KOPT-K1 (cell line): Measurements from ENCODE around the gene EGFR.

Source experiments
- H3K27ac ChIP-seq: fragments of 200-600 bp; sonication (generic); 2 replicates; pipeline ENCODE4 v1.5.1; 2016; ENCODE audit warnings: antibody characterized with exemption, mild to moderate bottlenecking, low read depth, low read length; ENCODE audit not compliant: poor library complexity, severe bottlenecking
- H3K36me3 ChIP-seq: fragments of 200-600 bp; sonication (generic); 2 replicates; pipeline ENCODE4 v1.5.1; 2017; ENCODE audit warnings: antibody characterized with exemption, mild to moderate bottlenecking, low read length, moderate library complexity; ENCODE audit not compliant: insufficient read depth
- H3K9me3 ChIP-seq: fragments of 200-600 bp; sonication (generic); 2 replicates; pipeline ENCODE4 v1.5.1; 2017; ENCODE audit warnings: antibody characterized with exemption, low read length, mild to moderate bottlenecking; ENCODE audit not compliant: insufficient read depth, poor library complexity, severe bottlenecking

The EGFR gene

DNA sequence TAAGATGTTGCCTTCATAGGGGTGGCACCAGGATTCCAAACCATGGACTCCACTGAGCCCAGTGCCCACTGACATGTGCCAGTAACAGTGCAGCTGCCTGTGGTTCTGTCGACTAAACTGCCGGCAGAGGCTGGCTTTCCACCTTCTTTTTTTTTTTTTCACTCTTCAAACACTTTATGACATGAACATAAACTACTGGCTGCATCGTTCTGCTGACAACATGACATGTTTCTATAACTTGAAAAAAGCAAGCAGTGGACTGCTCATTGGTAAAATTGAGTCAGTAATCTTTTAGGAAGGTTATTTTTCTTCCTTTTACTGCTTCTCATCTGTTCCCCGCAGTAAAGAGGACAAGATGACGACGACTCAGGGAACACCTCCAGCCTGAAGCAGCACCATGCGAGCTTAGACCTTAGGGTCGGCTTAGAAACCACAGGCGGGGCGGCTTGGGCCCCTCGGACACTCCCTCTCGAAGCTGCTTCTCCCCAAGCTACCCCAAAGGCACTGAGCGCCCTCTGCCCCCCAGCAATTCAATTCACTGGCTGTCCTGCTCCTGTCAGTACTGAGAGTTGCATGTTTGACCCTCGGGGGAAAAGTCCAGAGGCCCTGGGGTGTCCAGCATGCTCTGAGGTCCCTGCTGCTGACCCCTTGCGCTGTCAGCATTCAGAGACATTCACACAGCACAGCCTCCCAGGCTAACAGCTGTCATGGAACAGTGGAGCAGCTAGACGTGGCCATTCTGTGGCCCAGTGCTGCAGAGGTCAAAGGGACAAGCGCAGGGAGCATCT lies 112.5 kb downstream of the EGFR start:
- H3K36me3 ChIP-seq, result no peaks in the 10 kb centered on the region
- H3K27ac ChIP-seq, result no peak overlapping the region
- no peaks in the 10 kb centered on the region for H3K9me3 ChIP-seq

DNA sequence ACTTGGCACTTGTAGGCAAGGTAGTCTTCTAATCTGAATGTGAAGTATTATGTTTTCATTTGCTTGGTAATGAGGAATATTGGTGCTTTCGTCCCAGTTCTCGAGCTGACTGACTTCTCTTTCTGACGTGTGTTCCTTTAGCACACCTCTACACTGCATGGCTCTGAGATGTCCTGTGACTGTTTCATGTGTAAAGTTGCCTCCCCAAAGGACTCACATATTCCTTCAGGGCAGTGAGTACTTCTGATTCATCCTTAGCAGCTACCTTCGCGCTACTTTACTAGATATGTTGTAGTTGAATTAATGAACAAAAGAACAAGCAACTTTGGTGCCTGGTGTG lies 113.7 kb downstream of the EGFR start:
- Histone ChIP-seq H3K36me3 (no peaks in the 10 kb centered on the region), H3K27ac (no peak overlapping the region), H3K9me3 (no peaks in the 10 kb centered on the region)

DNA sequence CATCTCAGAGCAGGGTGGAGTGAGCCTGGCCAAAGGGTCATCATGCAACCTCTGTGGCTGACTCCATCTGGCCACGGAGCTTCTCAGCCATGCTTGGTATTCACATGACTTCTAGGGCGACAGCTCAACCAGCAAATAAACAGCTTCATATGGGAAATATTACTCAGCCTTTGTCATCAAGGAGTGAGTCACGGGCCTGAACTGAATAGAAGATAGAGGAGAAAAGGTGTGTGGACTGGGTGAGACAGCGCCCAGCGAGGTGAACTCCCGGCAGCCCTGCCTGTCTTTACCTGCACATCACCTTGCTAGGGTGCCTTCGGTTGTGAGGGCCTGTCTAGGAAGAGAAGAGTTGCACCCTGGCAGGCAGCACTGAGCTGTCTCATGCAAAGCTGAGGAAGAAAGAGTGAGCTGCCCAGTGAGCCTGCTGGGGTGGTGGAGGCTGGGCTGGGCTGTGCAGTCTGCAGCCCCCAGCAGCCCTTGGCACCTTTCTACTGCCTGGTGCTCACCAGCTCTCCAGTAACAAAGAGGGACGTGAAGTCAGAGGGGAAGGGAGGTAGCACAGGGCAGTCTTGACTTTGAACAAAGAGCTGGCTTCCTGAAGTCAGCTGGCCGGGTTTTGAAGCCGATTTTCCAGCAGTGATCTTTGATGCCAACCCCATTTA lies 114.2 kb downstream of the EGFR start:
- H3K27ac ChIP-seq, result no peak overlapping the region
- no peaks in the 10 kb centered on the region for H3K36me3 ChIP-seq
- no peaks in the 10 kb centered on the region for H3K9me3 ChIP-seq

DNA sequence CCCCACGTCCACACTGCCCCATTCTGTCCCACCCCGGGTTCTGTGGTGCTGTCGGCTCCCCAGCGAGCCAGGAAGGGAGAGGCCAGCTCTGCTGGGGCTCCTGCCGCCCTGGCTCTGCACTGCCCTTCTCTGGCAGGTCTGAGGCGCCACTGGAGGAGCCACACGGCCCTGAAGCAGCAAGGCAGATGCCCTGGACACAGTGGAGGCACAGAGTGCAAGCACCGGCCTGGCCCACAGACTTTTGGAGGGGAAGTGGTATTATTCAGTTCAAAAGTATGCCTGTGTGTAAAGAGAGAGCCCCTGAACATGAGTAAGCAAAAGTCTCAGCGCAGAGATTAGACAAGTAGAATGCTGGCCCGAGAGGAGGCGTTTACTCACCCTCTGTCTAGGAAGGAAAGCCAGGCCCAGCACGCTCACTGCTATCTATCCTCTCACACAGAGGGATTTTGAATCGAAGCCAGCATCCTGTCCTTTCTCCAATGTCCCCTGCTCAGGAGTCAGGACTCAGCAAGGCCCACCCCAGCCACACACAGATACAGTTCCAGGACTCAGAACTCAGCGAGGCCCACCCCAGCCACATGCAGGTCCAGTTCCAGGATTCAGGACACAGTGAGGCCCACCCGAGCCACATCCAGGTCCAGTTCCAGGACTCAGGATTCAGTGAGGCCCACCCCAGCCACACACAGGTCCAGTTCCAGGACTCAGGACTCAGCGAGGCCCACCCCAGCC lies 115.0 kb downstream of the EGFR start:
- no peak overlapping the region for H3K27ac ChIP-seq
- H3K9me3 ChIP-seq, result no peaks in the 10 kb centered on the region
- H3K36me3 ChIP-seq, result no peaks in the 10 kb centered on the region

DNA sequence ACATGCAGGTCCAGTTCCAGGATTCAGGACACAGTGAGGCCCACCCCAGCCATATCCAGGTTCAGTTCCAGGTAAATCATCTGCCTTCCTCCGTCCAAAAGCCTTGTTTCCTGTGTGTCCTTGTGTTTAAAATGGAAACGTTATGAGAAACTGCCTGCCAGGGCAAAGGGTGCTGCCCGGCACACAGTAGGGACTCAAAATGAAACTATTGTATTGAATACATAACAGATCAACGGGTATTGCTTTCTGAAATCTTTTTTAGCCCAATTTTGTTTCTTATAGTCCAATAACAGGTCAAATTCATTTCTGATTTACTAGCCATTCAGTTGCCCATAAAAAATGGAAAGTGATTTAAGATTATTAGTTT lies 115.5 kb downstream of the EGFR start:
- Histone ChIP-seq H3K27ac (no peak overlapping the region), H3K36me3 (no peaks in the 10 kb centered on the region), H3K9me3 (no peaks in the 10 kb centered on the region)

DNA sequence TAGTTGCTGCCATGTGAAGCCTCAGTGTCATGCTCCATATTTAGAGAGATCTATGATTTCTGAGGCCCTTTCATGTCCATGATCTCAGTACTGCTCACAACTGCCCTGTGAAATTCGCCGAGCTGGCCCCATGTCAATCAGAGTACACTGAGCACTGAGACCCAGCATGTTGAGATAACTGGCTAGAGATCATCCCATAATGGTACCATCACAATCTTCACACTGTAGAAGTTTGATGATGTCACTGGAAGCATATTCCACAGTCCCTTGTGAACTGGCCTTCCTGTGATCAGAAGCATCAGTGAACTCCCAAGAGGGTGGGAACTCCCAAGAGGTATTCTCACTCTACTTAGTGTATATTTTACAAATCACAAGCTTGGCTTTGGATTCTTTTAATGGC lies 116.0 kb downstream of the EGFR start:
- Histone ChIP-seq H3K36me3 (no peaks in the 10 kb centered on the region), H3K9me3 (no peaks in the 10 kb centered on the region), H3K27ac (no peak overlapping the region)

DNA sequence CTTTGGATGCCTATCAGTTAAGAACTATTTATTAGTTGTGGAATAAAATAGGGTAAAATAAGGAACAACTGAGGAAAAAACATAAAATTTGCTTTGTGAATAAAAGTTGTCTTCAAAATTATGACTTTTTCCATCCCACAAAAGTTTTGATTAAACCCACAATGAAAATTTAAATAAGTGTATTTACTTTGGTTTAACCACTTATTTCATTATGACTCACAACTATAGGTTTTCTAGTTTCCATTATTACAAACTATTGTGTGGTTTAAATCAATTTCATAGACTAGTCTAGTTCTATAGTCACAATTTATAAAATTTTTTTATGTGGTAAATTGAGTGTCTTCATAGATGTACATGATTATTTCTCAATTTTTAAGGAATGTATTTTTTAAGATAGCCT lies 116.6 kb downstream of the EGFR start:
- Histone ChIP-seq H3K36me3 (no peaks in the 10 kb centered on the region), H3K27ac (no peak overlapping the region), H3K9me3 (no peaks in the 10 kb centered on the region)

DNA sequence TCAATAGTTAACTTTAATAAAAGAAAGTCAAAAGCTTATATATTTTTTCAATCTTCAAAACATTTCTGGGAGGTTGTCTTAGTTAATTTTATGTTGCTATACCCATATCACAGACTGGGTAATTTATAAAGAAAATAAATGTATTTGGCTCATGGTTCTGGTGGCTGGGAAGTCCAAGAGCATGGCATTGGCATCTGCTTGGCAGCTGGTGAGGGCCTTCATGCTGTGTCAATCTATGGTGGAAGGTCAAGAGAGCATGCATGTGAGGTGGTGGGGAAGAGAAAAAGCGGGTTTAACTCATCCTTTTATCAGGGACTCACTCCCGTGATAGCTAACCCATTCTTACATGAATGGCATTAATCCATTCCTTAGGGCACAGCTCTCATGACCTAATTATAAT lies 119.8 kb downstream of the EGFR start:
- no peaks in the 10 kb centered on the region for H3K36me3 ChIP-seq
- H3K9me3 ChIP-seq, result no peaks in the 10 kb centered on the region
- no peak overlapping the region for H3K27ac ChIP-seq

DNA sequence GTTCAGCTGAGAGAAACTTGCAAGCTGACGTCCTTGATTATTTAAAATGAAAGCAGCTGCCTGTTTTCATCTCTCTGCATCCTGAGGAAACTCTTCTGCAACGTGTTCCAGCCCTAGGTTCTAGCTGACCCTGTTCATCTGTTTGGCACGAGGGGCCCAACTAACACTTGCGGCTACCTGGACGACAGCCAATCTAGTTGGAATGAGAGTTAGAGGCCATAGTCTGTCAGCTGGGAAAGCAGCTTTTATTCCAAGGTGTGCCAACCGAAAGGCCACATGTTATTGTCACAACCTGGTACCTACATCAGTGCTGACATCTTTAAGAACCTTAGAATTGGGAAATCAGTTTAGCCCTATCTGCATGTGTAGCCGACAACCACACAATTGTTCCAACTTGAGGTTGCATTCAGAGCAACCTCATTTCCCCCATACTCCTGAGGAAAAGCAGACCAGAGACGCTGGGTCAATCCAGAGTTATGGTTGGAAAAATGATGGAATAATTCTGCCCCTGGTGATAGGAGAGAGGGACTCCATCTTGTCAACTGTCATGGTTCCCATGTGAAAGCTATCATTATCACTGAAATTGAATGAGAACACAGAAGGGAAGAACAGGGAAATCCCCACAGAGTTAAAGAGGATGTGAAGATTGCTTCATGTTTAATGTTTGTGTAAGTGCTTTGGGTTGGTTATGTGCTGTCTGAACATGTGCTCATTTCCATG lies 121.6 kb downstream of the EGFR start:
- no peaks in the 10 kb centered on the region for H3K36me3 ChIP-seq
- no peaks in the 10 kb centered on the region for H3K9me3 ChIP-seq
- no peak overlapping the region for H3K27ac ChIP-seq

DNA sequence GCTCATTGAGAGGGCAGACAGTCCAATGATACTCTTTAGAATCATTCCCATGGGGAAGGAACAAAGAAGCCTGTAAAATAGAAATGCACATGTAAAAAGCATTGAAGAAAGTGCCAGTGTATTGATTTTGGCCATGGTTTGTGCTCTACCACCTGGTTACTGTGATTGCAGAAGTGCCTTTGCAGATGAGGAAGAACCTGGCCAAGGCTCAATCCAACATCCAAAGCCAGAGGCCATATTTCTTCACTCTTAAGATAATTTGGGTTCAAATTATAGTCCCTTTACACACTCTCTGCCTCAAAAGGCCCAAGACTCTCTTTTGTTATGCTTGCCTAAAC lies 122.1 kb downstream of the EGFR start:
- Histone ChIP-seq H3K36me3 (no peaks in the 10 kb centered on the region), H3K9me3 (no peaks in the 10 kb centered on the region), H3K27ac (no peak overlapping the region)

DNA sequence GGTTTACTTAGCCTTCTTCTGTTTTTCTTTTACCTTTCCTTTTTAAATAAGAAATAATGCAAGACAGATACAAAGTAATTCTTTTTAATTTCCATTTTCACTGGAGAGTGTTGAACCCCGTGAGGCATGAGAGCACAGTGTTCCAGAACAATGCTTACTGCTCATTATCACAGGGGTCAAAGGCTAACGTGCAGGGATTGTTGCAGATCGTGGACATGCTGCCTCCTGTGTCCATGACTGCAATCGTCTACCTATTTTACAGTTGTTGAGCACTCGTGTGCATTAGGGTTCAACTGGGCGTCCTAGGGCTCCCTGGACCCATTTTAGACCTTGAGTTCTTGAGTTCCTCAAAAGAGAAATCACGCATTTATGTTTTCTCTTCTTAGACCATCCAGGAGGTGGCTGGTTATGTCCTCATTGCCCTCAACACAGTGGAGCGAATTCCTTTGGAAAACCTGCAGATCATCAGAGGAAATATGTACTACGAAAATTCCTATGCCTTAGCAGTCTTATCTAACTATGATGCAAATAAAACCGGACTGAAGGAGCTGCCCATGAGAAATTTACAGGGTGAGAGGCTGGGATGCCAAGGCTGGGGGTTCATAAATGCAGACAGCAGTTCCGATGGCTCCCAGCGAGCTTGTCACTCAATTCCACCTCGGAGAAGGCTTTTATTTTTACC lies 124.2 kb downstream of the EGFR start:
- no peak overlapping the region for H3K27ac ChIP-seq
- H3K36me3 ChIP-seq, result no peaks in the 10 kb centered on the region
- H3K9me3 ChIP-seq, result no peaks in the 10 kb centered on the region

DNA sequence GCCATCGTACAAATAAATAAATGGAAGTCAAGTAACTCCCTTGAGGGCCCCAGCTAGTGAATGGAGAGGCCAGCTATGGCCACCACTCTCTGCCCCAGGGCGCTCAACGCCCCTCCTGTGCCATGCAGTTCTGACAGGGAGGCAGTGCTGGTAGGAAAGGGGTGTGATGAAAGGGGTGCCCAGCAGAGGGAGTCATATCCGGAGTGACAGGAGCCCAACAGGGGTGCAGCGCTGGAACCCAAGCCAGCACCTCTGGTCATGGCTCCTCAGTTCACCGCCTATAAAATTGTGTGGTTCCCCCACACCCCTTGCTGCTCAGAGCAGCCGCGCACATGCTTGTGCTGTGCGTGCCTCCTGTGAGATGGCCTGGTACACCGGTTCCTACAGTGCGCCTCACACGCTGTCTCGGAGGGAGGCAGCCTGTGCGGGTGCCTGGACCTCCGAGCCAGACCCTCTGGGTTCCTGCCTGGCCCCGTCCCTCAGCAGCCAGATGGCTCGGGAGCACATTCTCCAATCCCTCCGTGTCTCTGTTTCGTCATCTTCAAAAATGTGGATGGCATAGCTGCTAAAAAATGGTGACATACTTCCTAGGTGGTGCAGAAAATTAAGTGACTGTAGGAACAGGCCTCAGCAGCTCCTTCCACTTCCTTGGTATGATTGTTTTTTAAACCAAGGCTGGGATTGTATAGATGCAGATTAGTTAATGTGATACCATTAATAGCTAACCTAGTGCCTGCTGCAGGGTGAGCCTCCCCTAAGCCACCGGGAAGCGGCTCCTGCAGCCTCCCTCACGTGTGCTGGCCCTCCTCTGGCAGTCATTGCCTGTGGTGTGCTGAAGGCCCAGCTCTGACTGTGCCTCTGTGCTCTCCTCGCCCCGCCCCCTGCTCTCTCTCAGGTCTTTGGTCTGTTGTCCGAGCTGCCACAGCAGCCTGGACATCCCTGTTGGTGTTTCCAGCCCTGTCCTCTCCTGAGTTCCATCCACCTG lies 125.8 kb downstream of the EGFR start:
- H3K9me3 ChIP-seq, result no peaks in the 10 kb centered on the region
- no peaks in the 10 kb centered on the region for H3K36me3 ChIP-seq
- H3K27ac ChIP-seq, result no peak overlapping the region

DNA sequence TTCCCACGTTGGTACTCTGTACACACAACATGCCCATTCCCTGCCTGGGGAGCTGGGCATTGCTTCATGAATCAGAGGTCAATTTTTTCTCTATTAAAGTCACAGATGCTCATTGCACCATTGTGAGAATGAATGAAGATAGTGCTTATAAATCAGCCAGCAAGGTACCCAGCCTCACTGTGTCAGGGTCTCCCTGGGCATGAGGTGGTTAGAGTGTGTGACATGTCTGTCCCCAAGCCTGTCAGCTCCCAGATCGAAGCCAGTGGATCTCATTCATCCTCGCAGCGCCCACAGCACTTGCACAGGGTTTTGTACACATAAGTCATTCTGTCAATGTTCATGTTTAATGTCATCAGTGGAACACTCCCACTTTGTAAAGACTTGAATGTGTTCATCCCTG lies 126.8 kb downstream of the EGFR start:
- no peaks in the 10 kb centered on the region for H3K9me3 ChIP-seq
- H3K36me3 ChIP-seq, result no peaks in the 10 kb centered on the region
- no peak overlapping the region for H3K27ac ChIP-seq

DNA sequence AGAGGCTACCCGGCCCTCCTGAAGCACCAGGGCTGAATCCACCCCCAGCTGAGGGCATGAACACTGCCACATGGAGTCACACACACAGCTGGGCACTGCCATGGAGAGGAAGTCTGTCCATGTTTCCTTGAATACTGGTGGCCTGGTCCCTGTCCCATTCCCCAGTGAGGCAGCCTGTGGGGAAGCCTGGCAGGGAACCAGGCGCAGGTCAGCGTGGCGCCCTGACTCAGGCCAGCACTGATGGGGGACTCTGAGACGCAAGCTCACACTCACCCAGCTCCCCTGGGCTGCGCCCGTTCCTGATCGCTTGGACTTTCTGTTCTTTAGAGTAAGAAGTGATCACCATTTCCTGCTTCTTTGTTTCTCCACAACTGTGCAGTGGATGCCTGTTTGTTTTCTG lies 128.3 kb downstream of the EGFR start:
- H3K36me3 ChIP-seq, result no peaks in the 10 kb centered on the region
- no peaks in the 10 kb centered on the region for H3K9me3 ChIP-seq
- no peak overlapping the region for H3K27ac ChIP-seq
